Measurements from ENCODE around the gene POLR3C.

Gene POLR3C

GRCh38 chr1:145874646-145875045 is 50.6 kb downstream of the POLR3C start:
- no peak for DNase-seq

DNA sequence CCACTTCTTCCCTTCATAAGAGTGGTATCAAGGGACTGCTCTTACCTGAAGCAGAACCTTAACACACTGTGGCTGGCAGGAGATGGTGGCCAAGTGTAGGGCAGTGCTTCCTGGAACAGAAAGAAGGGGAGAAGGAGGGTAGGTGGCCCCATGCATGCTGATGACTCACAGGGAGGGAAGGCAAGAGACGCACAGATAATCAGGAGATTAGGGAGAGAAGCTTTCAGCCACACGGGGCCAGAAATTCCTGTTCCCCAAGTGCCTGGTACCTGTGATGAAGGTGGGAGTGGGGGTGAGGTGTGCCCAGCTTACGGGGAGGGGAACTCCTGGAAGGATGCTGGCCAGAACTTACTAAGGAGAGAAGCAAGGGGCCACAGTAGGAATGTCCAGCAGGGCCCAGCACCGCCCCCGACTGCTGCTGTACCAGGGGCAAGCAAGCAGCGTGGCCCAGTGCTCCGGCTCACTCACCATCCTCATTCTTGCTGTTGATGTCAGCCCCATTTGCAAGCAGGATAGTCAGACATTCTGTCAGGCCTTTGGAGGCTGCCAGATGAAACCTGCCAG is 54.0 kb downstream of the POLR3C start:
- no peak for DNase-seq

- DNase-seq: no peak
Measured at GRCh38 chr1:145878724-145879123, 54.7 kb downstream of the POLR3C start.

DNA sequence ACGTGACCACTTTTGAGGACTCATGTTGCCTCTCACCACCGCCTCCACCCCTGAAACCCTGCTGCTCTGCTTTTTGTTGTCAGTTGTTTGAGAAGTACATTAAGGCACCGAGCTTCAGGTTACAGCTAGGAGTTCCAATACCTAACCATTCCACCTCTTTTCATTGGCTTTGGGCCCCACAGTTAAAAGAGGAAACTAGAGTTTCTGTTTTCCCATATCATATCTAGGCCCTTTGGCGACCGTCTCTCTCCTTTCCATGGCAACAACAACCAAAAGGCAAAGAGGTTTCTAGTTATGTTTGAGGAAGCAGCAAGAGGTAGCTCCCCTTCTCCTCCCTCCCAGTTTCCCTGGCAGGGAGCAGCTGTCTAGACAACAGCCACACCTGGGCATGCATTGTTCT is 55.8 kb downstream of the POLR3C start:
- DNase-seq: no peak

GRCh38 chr1:145884675-145885074 is 60.7 kb downstream of the POLR3C start:
- no peak for DNase-seq

GRCh38 chr1:145885738-145886287 is 61.8 kb downstream of the POLR3C start, which contains the start of gene ANKRD35:
TSS of gene ANKRD35 (minus strand) at chr1:145885866. CDS start at chr1:145885758, 108 bp downstream.
- peak; percentile 92 to 93 for DNase-seq

GRCh38 chr1:145886390-145886789 is 62.4 kb downstream of the POLR3C start:
- DNase-seq: no peak

DNA sequence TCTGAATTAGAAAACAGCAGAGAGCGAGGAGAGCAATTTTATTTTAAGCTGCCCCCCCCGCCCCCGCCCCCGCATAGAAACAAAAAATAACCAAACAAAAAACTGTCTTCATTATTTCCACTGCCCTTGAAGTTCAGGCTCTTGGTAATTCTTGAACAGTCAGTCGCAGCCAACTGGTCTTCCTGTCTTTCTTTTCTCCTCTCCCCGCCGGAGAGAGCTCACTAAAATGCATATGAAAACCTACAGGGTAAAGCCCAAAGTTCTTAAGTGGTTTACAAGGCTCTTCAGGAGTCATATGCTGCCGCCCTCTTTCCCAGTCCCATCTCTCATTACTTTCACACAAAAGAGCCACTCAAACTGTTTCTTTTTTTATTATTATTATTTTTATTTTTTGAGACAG is 62.8 kb downstream of the POLR3C start:
- no peak for DNase-seq

DNA sequence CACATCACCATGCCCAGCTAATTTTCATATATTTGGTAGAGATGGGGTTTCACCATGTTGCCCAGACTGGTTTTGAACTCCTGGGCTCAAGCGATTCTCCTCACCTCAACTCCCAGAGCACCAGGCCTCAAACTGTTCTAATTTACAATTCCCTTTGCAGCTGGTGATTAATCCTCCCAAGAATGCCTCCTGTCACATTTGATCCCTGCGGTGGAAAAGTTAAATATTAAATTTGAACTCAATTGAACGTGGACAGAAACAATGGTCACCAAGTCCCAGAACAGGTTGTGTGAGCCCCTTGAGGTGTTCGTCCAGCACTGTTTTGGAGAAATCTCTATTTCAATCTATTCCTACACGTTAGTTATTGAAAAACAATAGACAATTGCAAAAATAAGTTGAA is 63.6 kb downstream of the POLR3C start:
- no peak for DNase-seq

DNA sequence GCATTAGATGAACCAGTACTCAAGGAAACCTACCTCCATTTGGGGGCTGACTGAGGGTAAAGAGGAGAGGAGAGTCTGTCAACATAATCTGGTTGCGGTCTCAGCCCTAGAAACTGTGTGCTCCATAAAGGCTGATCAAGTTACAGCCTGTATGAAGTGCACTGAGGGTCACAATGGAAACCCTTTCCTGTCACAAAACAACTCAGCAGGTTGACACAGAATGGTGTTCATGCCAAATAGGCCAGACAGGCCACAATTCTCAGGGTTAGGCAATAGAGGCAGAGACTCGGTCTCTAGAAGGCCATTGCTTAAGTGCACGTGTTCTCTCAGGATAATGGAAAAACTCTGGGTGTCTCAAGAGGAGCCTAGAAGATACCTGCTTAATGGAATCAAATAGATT is 65.7 kb downstream of the POLR3C start:
- DNase-seq: no peak

DNA sequence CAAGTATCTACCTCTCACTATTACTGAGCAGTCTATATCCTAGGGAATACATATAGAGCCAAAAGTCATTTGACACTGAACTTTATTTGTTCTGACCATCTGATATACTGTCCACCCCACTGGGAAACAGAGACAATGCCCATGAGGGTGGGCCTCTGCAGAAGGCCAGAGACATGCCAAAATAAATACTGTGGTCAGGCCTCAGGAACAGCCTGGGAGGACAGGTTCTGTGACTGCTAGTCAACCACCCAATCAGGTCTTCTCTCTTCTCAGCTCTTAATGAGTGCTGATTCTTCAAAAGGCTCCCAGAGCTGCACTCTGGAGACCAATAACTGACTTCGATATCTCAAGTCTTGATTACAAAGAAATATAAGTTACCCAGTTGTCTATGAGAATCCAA is 67.1 kb downstream of the POLR3C start:
- no peak for DNase-seq

GRCh38 chr1:145891587-145892485 is 67.8 kb downstream of the POLR3C start:
- peak; percentile 65 to 72 for DNase-seq

DNA sequence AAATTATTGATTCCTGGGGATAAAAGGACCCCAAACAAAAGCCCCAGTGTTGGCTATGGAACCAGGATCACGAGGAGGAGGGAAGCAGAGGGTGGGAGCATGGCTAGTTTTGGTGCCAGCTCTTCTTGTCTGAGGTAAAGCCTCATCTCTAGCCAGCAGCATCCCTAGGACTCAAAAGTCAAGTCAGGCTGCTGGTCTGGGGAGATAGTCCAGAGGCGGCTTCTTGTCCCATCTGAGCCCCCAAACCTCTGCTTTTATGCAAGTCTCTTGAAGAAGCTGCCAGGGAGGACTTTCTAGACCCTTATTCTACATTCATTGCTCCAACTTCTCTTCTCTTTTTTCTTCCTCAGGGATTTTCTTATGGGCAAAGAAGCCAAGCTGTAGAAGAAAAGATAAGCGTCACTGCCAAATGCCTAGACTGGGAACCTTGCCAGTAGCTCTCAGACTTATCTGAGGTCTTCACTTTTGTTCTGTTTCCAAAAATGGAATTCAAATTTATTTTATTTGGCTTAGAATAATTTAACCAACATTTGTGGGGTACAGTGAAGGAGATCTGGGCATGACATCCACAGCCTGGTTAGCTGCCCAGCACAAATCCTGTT is 68.6 kb downstream of the POLR3C start:
- DNase-seq: no peak

- DNase-seq: no peak
Measured at GRCh38 chr1:145893306-145894055, 69.5 kb downstream of the POLR3C start.
